ENCODE results near the gene PAX8.

Gene PAX8

DNA sequence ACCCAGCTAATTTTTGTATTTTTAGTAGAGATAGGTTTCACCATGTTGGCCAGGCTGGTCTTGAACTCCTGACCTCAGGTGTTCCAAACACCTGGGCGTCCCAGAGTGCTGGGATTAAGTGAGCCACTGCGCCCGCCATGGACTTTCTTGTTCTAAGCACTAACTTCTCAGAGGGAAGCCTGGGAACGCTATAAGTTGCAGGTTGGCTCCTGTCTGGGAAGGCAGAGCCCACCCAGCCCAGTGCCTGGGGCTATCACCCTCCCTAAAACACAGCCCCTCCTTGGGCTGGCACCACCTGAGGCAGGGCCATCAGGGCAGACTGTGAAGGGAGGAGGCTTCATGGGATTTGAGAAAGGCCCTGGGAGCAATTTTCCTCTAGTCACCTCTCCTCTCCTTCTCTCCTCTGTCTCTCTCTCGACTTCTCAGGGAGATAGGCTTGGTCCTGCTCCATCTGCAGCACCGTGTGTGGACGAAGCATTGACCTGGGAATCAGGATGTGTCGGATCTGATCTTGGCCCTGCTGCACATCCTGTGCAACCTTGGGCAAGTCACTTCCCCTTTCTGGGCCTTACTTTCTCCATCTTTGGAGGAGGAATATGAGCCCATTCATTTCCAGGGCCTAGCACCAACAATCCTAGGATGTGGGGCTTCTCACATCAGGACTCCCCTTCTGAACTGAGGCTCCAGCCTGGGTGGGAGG lies 94.0 kb downstream of the PAX8 start:
- no peak for DNase-seq (ENCODE audit: low spot score)
- POLR2A ChIA-PET (ENCODE audit: low non-redundant PET) = no interaction called here
- CTCF ChIA-PET = interaction anchor here (0.7 kb wide), 1 partner anchor 100 kb away, joined by 4 read pairs; no protein-coding TSS in a partner anchor
- TF ChIP-seq CTCF (conservative IDR thresholded peaks at IDR 0.05; ENCODE audit: low read depth) = no peak
- no peak overlapping the region for H3K27ac ChIP-seq

DNA sequence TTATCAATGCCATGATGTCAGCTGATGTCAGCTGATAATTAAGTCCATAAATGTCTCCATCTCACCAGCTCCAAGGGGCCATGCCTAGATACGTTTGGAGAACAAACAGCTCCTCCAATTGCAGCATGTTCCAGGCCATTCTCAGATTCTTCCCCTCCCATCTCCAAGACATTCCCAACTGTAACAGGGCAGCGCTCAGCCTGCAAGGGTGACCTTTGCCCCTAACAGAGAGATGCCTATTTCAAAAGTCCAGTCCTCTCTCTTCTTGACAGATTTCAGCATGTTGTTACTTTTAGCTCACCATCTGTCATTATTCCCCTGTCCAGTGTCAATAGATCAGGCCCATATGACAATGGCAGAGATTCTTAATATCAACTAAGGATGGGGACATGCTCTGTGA lies 95.0 kb downstream of the PAX8 start:
- ChIA-PET POLR2A (ENCODE audit: low non-redundant PET) (no interaction called here), CTCF (interaction anchor here (0.7 kb wide), 1 partner anchor 99 kb away, joined by 4 read pairs; no protein-coding TSS in a partner anchor)
- no peak for TF ChIP-seq CTCF (conservative IDR thresholded peaks at IDR 0.05; ENCODE audit: low read depth)
- H3K27ac ChIP-seq = no peak overlapping the region
- no peak for DNase-seq (ENCODE audit: low spot score)

- no peak overlapping the region for H3K27ac ChIP-seq
- CTCF ChIA-PET = no interaction called here
- TF ChIP-seq CTCF (conservative IDR thresholded peaks at IDR 0.05; ENCODE audit: low read depth) = no peak
- POLR2A ChIA-PET (ENCODE audit: low non-redundant PET) = no interaction called here
- no peak for DNase-seq (ENCODE audit: low spot score)
Observed at GRCh38 chr2:113183264-113183663, 95.5 kb downstream of the PAX8 start.

DNA sequence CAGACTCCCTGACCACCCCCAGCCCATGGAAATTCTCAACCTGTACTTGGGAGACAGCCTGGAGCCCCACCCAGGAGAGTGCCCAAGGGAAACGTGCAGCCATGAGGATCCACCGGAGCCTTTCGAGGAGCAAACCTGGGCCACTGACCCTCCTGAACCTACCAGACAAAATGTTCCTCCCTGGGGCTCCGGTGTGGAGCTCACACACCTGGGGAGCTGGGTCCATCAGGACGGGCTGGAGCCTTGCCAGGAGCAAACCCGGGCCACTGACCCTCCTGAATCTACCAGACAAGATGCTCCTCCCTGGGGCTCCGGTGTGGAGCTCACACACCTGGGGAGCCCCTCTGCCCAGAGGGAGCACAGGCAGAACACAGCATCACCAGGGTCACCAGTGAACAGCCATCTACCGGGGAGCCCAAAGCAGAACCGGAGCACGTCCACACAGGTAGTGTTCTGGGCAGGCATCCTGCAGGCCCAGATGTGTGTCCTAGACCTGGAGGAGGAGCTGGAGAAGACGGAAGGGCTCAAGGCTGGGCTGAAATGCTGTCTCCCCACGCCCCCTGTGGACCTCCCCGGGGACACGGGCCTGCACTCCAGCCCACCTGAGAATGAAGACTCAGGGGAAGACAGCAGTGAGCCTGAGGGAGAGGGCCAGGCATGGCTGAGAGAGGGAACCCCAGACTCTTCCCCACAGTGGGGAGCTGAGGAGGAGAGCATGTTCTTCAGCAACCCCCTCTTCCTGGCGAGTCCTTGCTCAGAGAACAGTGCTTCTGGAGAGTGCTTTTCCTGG lies 96.1 kb downstream of the PAX8 start:
- POLR2A ChIA-PET (ENCODE audit: low non-redundant PET) = no interaction called here

GRCh38 chr2:113181258-113182051 lies 97.3 kb downstream of the PAX8 start:
- DNase-seq (ENCODE audit: low spot score) = no peak
- H3K27ac ChIP-seq = no peak overlapping the region
- CTCF ChIA-PET = interaction anchor here (0.6 to 2.0 kb wide), 3 partner anchors 18 to 208 kb away, joined by 3 to 6 read pairs (median 4); no protein-coding TSS in a partner anchor

More for the DNA sequence above, 96.1 kb downstream of the PAX8 start:
- no peak for TF ChIP-seq CTCF (conservative IDR thresholded peaks at IDR 0.05; ENCODE audit: low read depth)
- no peak overlapping the region for H3K27ac ChIP-seq
- CTCF ChIA-PET = no interaction called here
- DNase-seq (ENCODE audit: low spot score) = no peak

More at GRCh38 chr2:113181258-113182051, 97.3 kb downstream of the PAX8 start:
- POLR2A ChIA-PET (ENCODE audit: low non-redundant PET) = no interaction called here
- TF ChIP-seq CTCF (conservative IDR thresholded peaks at IDR 0.05; ENCODE audit: low read depth) = no peak
